HG02870 (cell line): ENCODE measurements around the gene COLGALT1.
"Not testable (repeated sequence)": the region's sequence is repeated elsewhere in the genome, so short reads cannot be mapped to it uniquely, and the experiment has no call there.

Source experiments
- ATAC-seq: cut with Tn5 transposase; IDR thresholded peaks from one replicate; pipeline ENCODE4 v1.9.1; 2021; ENCODE audit warnings: mild to moderate bottlenecking, moderate library complexity; ENCODE audit not compliant: unreplicated experiment

Gene COLGALT1

DNA sequence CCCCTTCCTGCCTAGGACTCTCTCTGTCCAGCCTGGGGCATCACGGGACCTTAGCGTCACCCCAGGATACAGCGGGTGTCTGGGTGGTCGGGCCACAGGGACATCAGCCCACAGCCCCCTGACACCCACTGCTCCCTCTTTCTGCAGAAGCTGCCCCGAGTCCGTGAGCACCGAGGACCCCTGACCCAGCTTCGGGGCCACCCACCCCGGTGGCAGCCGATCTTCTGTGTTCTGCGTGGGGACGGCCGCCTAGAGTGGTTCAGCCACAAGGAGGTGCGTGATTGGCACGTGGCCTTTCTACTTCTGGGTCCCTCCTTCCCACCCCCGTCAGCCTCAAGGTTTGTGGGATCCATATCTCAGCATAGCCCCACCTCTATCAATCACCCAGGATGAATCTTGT lies 23.3 kb upstream of the COLGALT1 start:
- ATAC-seq, result no peak

DNA sequence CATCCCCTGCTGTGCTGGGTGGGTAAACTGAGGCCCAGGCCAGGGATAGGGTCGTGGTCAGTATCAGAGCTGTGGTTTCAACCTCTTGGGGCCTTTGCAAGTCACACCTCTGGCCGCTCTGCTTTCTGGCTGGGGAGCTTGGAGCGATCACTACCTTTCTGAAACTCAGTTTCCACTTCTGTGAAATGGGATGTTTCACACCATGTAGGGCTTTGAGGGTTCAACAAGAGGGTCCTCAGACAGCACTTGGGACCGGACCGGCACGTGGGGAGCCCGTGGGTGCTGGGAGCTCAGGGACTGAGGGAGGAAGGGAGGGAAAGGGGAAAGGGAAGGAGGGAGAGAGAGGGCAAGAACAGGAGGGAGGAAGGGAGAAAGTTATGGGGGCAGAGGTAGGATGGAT lies 22.9 kb upstream of the COLGALT1 start:
- ATAC-seq, result no peak

DNA sequence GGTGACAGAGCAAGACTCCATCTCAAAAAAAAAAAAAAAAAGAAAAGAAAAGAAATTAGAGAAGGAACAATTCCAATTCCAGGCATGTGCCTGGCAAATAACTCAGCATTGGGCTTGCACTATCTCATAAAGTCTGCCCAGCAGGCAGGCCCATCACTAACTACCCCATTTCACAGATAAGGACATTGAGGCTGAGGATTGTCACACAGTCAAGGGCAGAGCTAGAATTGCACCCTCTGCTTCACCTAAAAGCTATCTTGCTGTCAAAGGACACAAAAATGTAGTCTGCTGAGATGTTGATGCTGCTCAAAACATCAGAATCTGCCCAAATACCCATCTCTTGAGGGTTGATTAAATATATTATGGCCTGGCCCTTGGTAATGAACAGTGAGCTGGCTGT lies 20.7 kb upstream of the COLGALT1 start:
- ATAC-seq, result no peak

DNA sequence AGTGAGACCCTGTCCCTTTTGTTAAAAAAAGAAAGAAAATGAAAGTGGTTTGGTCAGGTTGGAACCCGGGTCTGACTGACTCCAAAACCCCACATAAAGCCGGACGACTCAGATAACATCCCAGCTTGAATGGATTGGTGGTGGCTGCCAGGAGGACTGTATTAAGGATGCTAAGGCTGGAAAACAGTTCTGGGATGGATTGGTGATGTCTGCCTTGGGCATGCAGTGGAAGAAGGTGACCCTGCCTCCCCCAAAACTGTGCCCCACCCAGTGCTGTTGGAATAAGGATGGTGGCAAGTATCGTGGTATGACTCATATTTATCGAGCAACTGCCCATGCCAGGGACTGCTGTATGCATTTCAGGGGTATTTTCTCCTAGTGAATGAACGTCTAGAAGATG lies 18.5 kb upstream of the COLGALT1 start:
- no peak for ATAC-seq

GRCh38 chr19:17538684-17539237 lies 16.7 kb upstream of the COLGALT1 start:
- ATAC-seq, result no peak

DNA sequence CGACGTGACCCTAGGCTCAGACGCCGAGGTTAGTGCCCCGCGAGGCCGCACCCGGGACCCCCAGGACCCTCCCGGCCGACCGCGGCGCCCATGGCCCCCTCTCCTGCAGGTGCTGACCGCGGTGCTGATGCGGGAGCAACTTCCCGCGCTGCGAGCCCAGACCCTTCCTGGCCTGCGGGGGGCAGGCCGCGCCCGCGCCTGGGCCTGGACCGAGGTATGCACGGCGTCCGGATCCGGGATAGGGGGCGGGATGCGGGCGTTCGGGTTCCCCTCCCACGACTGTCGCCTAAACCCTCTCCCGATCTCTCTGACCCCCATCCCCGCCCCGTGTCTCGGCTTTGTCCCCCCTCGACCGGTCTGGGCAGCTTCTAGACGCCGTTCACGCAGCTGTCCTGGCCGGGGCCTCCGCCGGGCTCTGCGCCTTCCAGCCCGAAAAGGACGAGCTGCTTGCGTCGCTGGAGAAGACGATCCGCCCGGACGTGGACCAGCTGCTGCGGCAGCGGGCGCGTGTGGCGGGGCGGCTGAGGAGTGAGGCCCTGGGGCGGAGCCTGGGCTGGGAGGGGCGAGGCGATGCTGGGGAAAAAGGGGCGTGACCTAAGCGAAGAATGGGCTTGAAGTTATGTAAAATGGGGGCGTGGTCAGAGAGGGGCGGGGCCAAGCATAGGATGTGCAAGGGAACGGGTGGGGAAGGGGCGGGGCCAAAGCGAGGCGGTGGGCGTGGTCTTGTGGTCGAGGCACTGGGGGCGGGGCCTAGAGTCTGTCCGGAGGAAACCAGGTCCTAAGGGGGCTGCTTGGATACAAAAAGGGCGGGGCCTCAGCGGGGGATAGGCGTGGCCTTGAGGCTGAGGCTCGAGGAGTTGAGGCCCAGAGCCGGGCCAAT lies 16.0 kb upstream of the COLGALT1 start:
- ATAC-seq, result no peak

- no peak for ATAC-seq
These were observed 15.3 kb upstream of the COLGALT1 start for GRCh38 chr19:17540174-17540573.

DNA sequence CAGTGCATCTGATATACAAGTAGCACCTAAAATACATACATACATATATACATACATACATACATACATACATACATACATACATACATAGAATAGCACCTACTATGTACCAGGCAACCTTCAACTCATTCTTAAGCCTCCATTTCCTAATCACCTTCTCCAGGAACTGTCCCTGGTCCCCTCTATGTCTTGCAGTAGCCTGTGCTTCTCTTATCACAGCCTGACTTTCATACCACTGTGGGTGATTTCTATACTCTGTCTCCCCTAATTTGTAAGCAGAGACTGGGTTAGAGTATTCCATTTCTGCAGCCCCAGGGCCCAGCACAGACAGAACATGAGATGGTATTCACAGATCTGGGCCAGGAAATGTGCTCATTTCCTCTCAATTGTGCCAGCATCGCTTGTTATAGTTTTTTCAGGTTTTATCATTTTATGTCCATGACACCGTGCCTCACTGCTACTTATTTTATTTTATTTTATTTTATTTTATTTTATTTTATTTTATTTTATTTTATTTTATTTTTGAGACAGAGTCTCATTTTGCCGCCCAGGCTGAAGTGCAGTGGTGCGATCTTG lies 14.2 kb upstream of the COLGALT1 start:
- ATAC-seq, result no peak

DNA sequence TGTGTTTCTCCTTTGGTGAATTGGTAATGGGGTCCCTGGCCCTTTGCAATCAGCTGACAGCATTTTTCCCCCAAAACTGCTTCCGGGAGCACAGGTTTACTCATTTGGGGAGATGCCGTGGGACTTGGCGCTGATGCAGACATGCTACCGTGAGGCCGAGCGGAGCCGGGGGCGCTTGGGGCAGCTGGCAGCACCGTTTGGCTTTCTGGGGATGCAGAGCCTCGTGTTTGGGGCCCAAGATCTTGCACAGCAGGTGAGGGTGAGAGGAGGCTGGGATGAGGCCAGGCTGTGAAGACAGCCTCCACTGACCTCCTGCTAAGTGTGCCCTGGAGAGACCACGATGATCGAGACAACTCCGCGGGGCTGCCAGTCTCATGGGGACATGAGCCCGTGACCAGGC lies 13.4 kb upstream of the COLGALT1 start:
- ATAC-seq, result no peak

- ATAC-seq, result no peak
These were observed 12.5 kb upstream of the COLGALT1 start for GRCh38 chr19:17542793-17543582.

GRCh38 chr19:17543986-17544385 lies 11.5 kb upstream of the COLGALT1 start:
- no peak for ATAC-seq

- ATAC-seq, result no peak
These were observed 11.0 kb upstream of the COLGALT1 start for GRCh38 chr19:17544418-17544817.

- ATAC-seq, result no peak
These were observed 7.3 kb upstream of the COLGALT1 start for GRCh38 chr19:17548145-17548544.

DNA sequence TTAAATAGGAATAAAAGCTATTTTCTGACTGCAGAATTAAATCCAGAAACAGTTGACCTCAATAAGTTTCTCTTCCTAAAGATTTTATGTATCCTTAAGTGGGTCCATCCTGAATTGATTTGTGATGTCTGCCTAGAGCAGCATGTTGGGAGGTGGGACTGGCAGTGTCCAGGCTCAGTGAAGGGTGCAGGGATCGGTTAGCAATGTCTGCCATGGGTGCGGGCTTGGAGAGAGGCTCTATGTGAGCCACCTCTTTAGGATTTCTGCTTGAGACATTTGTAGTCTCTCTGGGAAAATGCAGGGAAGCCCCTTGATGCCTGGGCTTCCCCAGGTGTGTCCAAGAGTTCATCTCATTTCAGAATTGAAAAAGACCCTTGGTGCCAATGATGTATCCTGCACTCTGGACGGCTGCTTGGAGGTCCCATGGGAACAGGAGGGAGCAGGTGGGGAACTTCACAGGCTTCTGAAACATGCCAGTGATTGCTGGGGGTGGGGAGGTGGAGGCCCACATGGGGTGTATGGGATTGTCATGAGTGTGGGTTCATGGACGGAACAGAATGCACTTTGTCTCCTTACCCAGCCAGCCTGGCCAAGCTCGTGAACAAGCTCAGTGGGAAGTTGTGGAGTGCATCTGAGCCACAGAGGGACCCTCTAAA lies 6.2 kb upstream of the COLGALT1 start:
- ATAC-seq, result no peak

DNA sequence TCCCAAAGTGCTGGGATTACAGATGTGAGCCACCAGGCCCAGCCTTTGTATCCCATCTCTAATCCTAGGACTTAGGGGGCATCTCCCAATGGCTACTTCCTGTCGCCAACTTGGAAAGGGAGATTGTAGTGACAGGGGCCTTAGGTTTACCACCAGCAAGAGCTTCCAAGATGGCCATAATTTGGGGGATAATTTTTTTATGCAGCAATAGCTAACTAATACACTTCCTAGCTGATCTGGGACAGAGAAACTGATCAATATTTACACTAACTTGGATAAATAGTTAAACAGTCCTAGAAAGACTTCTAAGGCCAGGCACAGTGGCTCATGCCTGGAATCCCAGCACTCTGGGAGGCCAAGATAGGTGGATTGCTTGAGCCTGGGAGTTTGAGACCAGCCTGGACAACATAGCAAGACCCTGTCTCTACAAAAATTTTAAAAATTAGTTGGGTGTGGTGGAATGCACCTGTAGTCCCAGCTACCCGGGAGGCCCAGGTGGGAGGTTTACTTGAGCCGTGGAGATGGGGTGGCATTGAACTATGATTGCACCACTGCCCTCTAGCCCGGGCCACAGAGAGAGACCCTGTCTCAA lies 5.3 kb upstream of the COLGALT1 start:
- ATAC-seq, result no peak

- ATAC-seq, result not testable (repeated sequence)
These were observed 2.7 kb upstream of the COLGALT1 start for GRCh38 chr19:17552735-17553134.

DNA sequence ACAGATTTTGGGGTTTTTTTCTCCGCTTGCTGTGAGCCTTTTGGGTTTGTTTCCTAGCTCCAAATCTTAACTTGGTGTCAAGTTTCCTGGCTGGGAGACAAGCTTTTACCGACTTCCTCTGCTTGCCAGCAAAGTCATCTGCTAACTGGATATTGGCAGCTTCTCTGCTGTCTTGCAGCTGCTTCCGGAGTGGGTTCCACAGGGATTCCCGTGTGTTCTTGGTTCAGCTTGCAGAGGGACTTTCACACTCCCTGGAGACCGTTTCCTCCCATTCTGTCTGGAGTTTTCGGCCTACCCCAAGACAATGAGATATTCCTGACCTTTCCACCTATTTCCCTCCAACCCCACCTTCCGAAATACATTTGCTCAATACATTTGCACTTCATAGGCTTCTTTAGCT lies 2.2 kb upstream of the COLGALT1 start:
- ATAC-seq, result no peak

GRCh38 chr19:17554968-17555479 lies 425 bp upstream of the COLGALT1 start:
- ATAC-seq, result no peak

DNA sequence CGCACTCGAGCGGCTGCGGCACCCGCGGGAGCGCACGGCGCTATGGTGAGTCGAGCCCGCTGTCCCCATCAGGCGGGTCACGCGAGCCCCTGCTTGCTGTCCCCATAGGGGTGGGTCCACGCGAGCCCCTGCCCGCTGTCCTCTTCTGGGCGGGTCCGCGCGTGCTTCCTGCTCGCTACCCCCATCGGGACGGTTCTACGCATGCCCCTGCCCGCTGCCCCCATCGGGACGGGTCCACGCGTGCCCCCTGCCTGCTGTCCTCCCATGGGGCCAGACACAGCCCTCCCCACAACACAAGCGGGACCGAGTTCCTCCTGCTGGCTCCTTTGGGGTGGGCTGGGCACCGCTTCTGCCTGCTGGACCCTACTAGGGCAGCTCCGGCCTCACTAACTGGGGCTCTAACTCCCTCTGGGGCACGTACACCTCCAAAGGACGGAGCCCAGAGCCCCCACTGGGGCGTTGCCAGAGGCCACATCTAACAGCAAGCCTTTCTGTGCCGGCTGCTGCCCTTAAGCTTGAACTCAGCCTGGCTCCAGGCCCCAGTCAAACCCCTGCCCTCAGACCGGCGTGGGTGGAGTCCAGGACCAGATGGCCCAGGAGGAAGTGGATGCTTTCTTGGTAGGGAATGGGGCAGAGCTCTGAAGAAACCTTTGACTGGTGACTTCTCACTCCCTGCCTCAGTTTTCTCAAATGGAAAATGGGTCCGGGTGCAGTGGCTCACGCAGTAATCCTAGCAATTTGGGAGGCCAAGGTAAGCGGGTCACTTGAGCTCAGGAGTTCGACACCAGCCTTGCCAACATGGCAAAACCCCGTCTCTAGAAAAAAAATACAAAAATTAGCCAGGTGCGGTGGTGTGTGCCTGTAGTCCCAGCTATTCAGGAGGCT lies 722 bp downstream of the COLGALT1 start:
- peak; percentile 30 for ATAC-seq
